ENCODE measurements around the gene KLK12. TPM values are rescaled to one million over a fixed set of nuclear protein-coding genes. Genes with fewer than 3 reads are reported as not detected.

KLK12 gene
- total and polyA plus RNA-seq, 2 donors (not counting 1 experiment from before 2014, with no cell fraction given), result not detected

DNA sequence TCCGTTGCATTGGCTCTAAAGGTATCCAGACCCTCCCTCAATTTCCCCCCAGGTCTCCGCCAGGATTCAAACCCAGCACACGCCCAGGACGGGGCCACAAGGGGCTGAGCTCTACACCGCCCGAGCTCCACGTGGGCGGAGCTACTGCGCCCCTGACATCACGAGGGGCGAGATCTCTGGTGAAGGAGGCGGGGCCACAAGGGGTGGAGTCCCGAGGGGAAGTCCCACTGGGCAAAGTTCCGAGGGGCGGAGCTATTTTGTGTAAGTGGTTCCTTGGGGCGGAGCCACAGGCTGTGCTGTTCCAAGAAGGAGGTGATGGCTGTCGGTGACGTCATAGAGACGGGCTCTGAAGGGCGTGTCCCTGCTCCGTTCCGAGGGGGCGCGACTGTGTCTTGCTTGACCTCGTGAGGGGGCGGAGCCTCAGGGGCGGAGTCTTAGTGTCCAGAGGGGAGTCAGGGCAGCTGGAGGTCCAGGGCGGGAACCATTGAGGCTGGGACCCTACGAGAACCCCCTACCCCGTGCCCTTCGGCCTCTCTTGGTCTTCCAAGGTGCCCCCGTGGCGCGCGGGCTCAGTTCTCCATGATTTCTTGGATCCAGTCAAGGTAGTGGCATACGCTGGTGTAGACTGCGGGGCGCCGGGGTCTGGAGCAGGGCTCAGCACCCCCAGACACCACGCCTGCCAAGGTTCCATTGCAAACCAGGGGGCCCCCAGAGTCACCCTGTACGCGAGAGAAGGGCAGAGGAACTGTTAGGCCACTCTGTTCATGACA lies 32.1 kb downstream of the KLK12 start:
- ChIA-PET POLR2A (no interaction called here), CTCF (no interaction called here)
- TF ChIP-seq EZH2 (IDR thresholded peaks at IDR 0.05; ENCODE audit: borderline replicate concordance, insufficient read depth, low read depth, low read length, poor library complexity, severe bottlenecking), result no peak
- TF ChIP-seq CTCF (IDR thresholded peaks at IDR 0.05), result no peak
- Mint-ChIP-seq H3K27ac (no peak overlapping the region), H3K4me1 (no peaks in the 10 kb centered on the region), H3K27me3 (peaks cover 36% of the 10 kb centered on the region), H3K4me3 (no peak overlapping the region), H3K9me3 (ENCODE audit: insufficient read depth) (no peaks in the 10 kb centered on the region)
- H2AFZ ChIP-seq (ENCODE audit: insufficient read depth, low read depth, low read length, poor library complexity, severe bottlenecking), result no peak overlapping the region
- no peaks in the 10 kb centered on the region for H3K36me3 ChIP-seq (replicated peaks in 1 of 2; ENCODE audit: control extremely low read depth in 1 of 2, control insufficient read depth in 1 of 2, extremely low read depth in 1 of 2, insufficient read depth in 2 of 2, low read length in 1 of 2)
- ATAC-seq (ENCODE audit: low read depth) (no peak), DNase-seq (no peak)
- no peaks in the 10 kb centered on the region for H3K79me2 ChIP-seq (ENCODE audit: control insufficient read depth, insufficient read depth, low read length)
- H3K9me3 ChIP-seq (ENCODE audit: control extremely low read depth in 1 of 3, control insufficient read depth in 2 of 3, insufficient read depth in 1 of 3, low read length in 2 of 3), result peaks cover 0 to 33% (median 0%) of the 10 kb centered on the region in 3 donors
- no peak overlapping the region for H3K27ac ChIP-seq (ENCODE audit: low read length in 2 of 2)
- no peak overlapping the region for H3K9ac ChIP-seq (ENCODE audit: low read length)
- H3K27me3 ChIP-seq (replicated peaks in 1 of 4; ENCODE audit: control extremely low read depth in 1 of 4, control insufficient read depth in 3 of 4, insufficient read depth in 4 of 4, low read length in 3 of 4), result peaks cover 0 to 26% (median 2%) of the 10 kb centered on the region in 4 experiments
- no peak overlapping the region for H3K4me2 ChIP-seq (replicated peaks; ENCODE audit: low read depth, low read length, poor library complexity, severe bottlenecking)
- intact Hi-C loops (cut with micrococcal nuclease), result no loop called here
- H4K20me1 ChIP-seq (ENCODE audit: control insufficient read depth, insufficient read depth, low read length, poor library complexity, severe bottlenecking), result no peaks in the 10 kb centered on the region
- 75% methylated on average over 41 of the region's 42 CpGs for WGBS (ENCODE audit: insufficient coverage)
- H3K4me3 ChIP-seq (ENCODE audit: control extremely low read depth in 1 of 5, extremely low read depth in 1 of 5, insufficient read depth in 1 of 5, low read depth in 2 of 5, low read length in 4 of 5), result no peak overlapping the region
- no peaks in the 10 kb centered on the region for H3K4me1 ChIP-seq (ENCODE audit: control insufficient read depth in 2 of 2, insufficient read depth in 2 of 2, low read length in 2 of 2)

DNA sequence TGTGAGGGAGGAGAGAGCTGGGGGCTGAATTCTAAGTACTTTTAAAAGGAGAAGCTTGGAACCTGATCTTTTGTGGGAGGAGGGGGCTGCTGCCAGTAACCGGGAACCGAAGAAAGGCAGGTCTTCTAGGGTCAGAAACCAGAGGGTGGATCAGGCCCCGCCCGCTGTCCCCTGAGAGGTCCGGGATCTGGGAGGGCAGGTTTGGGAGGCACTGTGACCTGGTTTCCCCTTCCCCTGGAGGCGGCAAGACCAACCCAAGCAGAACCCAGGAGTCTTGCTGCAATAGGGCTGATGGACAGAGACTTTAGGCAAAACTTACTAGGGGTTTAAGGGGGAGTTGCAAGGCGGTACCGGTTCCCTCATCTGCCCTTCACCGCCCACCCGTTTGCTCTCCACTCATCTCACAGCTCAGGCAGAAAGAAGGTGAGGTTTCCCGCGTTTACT lies 32.7 kb downstream of the KLK12 start:
- peaks cover 0 to 28% (median 2%) of the 10 kb centered on the region in 4 experiments for H3K27me3 ChIP-seq (replicated peaks in 1 of 4; ENCODE audit: control extremely low read depth in 1 of 4, control insufficient read depth in 3 of 4, insufficient read depth in 4 of 4, low read length in 3 of 4)
- ATAC-seq (ENCODE audit: low read depth), result no peak
- no peak overlapping the region for H3K4me3 ChIP-seq (ENCODE audit: control extremely low read depth in 1 of 5, extremely low read depth in 1 of 5, insufficient read depth in 1 of 5, low read depth in 2 of 5, low read length in 4 of 5)
- DNase-seq, result no peak
- no peaks in the 10 kb centered on the region for H3K9me3 Mint-ChIP-seq (ENCODE audit: insufficient read depth)
- H3K27ac ChIP-seq (ENCODE audit: low read length in 2 of 2), result no peak overlapping the region
- no peak overlapping the region for H3K27ac Mint-ChIP-seq
- no peak overlapping the region for H3K9ac ChIP-seq (ENCODE audit: low read length)
- no peaks in the 10 kb centered on the region for H4K20me1 ChIP-seq (ENCODE audit: control insufficient read depth, insufficient read depth, low read length, poor library complexity, severe bottlenecking)
- H2AFZ ChIP-seq (ENCODE audit: insufficient read depth, low read depth, low read length, poor library complexity, severe bottlenecking), result no peak overlapping the region
- no peaks in the 10 kb centered on the region for H3K79me2 ChIP-seq (ENCODE audit: control insufficient read depth, insufficient read depth, low read length)
- H3K4me1 Mint-ChIP-seq, result no peaks in the 10 kb centered on the region
- H3K27me3 Mint-ChIP-seq, result peaks cover 35% of the 10 kb centered on the region
- CTCF ChIA-PET, result no interaction called here
- H3K4me3 Mint-ChIP-seq, result no peak overlapping the region
- POLR2A ChIA-PET, result no interaction called here
- no peak overlapping the region for H3K4me2 ChIP-seq (replicated peaks; ENCODE audit: low read depth, low read length, poor library complexity, severe bottlenecking)
- TF ChIP-seq CTCF (IDR thresholded peaks at IDR 0.05) (no peak), EZH2 (IDR thresholded peaks at IDR 0.05; ENCODE audit: borderline replicate concordance, insufficient read depth, low read depth, low read length, poor library complexity, severe bottlenecking) (no peak)
- no peaks in the 10 kb centered on the region for H3K36me3 ChIP-seq (replicated peaks in 1 of 2; ENCODE audit: control extremely low read depth in 1 of 2, control insufficient read depth in 1 of 2, extremely low read depth in 1 of 2, insufficient read depth in 2 of 2, low read length in 1 of 2)
- H3K9me3 ChIP-seq (ENCODE audit: control extremely low read depth in 1 of 3, control insufficient read depth in 2 of 3, insufficient read depth in 1 of 3, low read length in 2 of 3), result peaks cover 0 to 33% (median 0%) of the 10 kb centered on the region in 3 donors
- intact Hi-C loops (cut with micrococcal nuclease), result no loop called here
- WGBS (ENCODE audit: insufficient coverage), result 65% methylated on average over 10 of the region's 12 CpGs
- H3K4me1 ChIP-seq (ENCODE audit: control insufficient read depth in 2 of 2, insufficient read depth in 2 of 2, low read length in 2 of 2), result no peaks in the 10 kb centered on the region
